ENCODE measurements around the gene COX18. TPM values are rescaled to one million over a fixed set of nuclear protein-coding genes. Genes with fewer than 3 reads are reported as not detected.

The COX18 gene
- total and polyA plus RNA-seq, 2 of the 4 experiments (the other 2 are of a cell fraction), result 8.0 to 22.0 TPM

DNA sequence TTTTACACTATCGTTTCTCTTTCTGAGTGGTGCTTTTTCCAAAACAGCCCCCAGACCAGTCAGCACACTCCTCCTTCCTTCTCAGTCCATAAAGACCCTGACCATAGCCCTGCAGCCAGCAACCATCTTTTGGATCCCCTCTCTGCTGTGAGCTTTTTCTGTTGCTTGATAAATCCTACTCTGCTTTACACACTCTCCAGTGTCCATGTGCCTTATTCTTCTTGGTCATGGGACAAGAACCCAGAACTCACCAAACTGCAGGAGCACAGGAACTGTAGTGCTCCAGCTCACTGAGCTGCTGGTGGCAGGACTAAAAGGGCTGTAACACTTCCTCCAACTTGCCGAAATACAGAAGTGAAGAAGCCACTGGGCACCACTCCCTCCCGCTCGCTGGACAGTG lies 32.5 kb downstream of the COX18 start:
- H3K9me1 ChIP-seq (ENCODE audit: insufficient read depth, low read length), result no peaks in the 10 kb centered on the region
- no peak overlapping the region for H3K4me3 ChIP-seq (ENCODE audit: insufficient read depth, low read depth, low read length)
- no peaks in the 10 kb centered on the region; the same call in 1 of the 2 replicates for H3K27me3 ChIP-seq (ENCODE audit: control insufficient read depth, insufficient read depth, low read length)
- no peak overlapping the region for H2AK5ac ChIP-seq (ENCODE audit: low read depth, low read length)
- H2AFZ ChIP-seq (replicated peaks; ENCODE audit: low read length, poor library complexity), result no peak overlapping the region
- H2BK120ac ChIP-seq (ENCODE audit: low read depth, low read length), result no peak overlapping the region
- DNase-seq (no peak), ATAC-seq (ENCODE audit: low read depth) (no peak)
- H3K23ac ChIP-seq (ENCODE audit: low read depth, low read length), result no peak overlapping the region
- no peaks in the 10 kb centered on the region for H4K20me1 ChIP-seq (ENCODE audit: insufficient read depth, low read length)
- no peaks in the 10 kb centered on the region for H3K4me1 ChIP-seq (ENCODE audit: control insufficient read depth, insufficient read depth, low read length)
- no peak overlapping the region for H2BK20ac ChIP-seq (ENCODE audit: low read depth, low read length)
- no peak overlapping the region for H3K4me2 ChIP-seq (ENCODE audit: low read depth, low read length)
- no peak overlapping the region for H2BK5ac ChIP-seq (ENCODE audit: low read depth, low read length, poor library complexity, severe bottlenecking)
- H4K8ac ChIP-seq (ENCODE audit: low read depth in 2 of 2, low read length in 2 of 2), result no peak overlapping the region
- dilution Hi-C loops (cut with HindIII; ENCODE audit: low sequenced_read_pairs, unreplicated experiment), result no loop called here
- H3K56ac ChIP-seq (ENCODE audit: extremely low read depth, insufficient read depth, low read length), result no peak overlapping the region
- WGBS, 2 experiments (ENCODE audit: extremely low coverage in 2 of 2, insufficient read length in 1 of 2), result 96% methylated on average over 3 of the region's 4 CpGs; no CpG with 5 or more reads in 1 of the 2 experiments
- H3K9ac ChIP-seq (ENCODE audit: low read depth, low read length), result no peak overlapping the region
- in situ Hi-C loops (cut with MboI; ENCODE audit: low sequenced_read_pairs), result loop anchor here (25.0 kb wide), 1 partner anchor 725 kb away; no protein-coding TSS in a partner anchor
- POLR2A ChIA-PET (ENCODE audit: unreplicated experiment), result no interaction called here
- H2AK9ac ChIP-seq (replicated peaks; ENCODE audit: low read depth, low read length, poor library complexity), result no peak overlapping the region
- intact Hi-C loops (cut with micrococcal nuclease), result no loop called here
- H4K91ac ChIP-seq (ENCODE audit: insufficient read depth, low read depth, low read length), result no peak overlapping the region
- H4K5ac ChIP-seq (ENCODE audit: low read depth, low read length), result no peak overlapping the region
- CTCF ChIA-PET, result no interaction called here
- no peak for TF ChIP-seq NFE2L2 (IDR thresholded peaks at IDR 0.05; ENCODE audit: low read depth, low read length)
- TF ChIP-seq POLR2A (IDR thresholded peaks at IDR 0.05; ENCODE audit: low read depth, low read length), result no peak
- no peak for TF ChIP-seq SMC3 (IDR thresholded peaks at IDR 0.05; ENCODE audit: low read depth, low read length)
- no peak for TF ChIP-seq CHD1 (IDR thresholded peaks at IDR 0.05; ENCODE audit: low read depth, low read length)
- TF ChIP-seq, protein P1, sequence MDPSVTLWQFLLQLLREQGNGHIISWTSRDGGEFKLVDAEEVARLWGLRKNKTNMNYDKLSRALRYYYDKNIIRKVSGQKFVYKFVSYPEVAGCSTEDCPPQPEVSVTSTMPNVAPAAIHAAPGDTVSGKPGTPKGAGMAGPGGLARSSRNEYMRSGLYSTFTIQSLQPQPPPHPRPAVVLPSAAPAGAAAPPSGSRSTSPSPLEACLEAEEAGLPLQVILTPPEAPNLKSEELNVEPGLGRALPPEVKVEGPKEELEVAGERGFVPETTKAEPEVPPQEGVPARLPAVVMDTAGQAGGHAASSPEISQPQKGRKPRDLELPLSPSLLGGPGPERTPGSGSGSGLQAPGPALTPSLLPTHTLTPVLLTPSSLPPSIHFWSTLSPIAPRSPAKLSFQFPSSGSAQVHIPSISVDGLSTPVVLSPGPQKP (IDR thresholded peaks at IDR 0.05; ENCODE audit: borderline replicate concordance, low read depth, low read length), result no peak
- TF ChIP-seq, protein P2, sequence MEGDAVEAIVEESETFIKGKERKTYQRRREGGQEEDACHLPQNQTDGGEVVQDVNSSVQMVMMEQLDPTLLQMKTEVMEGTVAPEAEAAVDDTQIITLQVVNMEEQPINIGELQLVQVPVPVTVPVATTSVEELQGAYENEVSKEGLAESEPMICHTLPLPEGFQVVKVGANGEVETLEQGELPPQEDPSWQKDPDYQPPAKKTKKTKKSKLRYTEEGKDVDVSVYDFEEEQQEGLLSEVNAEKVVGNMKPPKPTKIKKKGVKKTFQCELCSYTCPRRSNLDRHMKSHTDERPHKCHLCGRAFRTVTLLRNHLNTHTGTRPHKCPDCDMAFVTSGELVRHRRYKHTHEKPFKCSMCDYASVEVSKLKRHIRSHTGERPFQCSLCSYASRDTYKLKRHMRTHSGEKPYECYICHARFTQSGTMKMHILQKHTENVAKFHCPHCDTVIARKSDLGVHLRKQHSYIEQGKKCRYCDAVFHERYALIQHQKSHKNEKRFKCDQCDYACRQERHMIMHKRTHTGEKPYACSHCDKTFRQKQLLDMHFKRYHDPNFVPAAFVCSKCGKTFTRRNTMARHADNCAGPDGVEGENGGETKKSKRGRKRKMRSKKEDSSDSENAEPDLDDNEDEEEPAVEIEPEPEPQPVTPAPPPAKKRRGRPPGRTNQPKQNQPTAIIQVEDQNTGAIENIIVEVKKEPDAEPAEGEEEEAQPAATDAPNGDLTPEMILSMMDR (conservative IDR thresholded peaks at IDR 0.05; ENCODE audit: low read depth, low read length), result no peak
- TF ChIP-seq CEBPB (IDR thresholded peaks at IDR 0.05; ENCODE audit: low read depth, low read length), result no peak
- no peak for TF ChIP-seq FOS (IDR thresholded peaks at IDR 0.05; ENCODE audit: low read depth, low read length)
- no peak for TF ChIP-seq MAFK (IDR thresholded peaks at IDR 0.05; ENCODE audit: low read depth, low read length)
- TF ChIP-seq BHLHE40 (IDR thresholded peaks at IDR 0.05; ENCODE audit: low read depth, low read length), result no peak
- TF ChIP-seq MAZ (IDR thresholded peaks at IDR 0.05; ENCODE audit: borderline replicate concordance, low read depth, low read length), result no peak
- TF ChIP-seq RCOR1 (IDR thresholded peaks at IDR 0.05; ENCODE audit: insufficient replicate concordance, low read length), result no peak
- TF ChIP-seq MXI1 (IDR thresholded peaks at IDR 0.05; ENCODE audit: borderline replicate concordance, low read depth, low read length), result no peak
- no peak for TF ChIP-seq RAD21 (IDR thresholded peaks at IDR 0.05; ENCODE audit: low read length)
- H3K9me3 ChIP-seq (ENCODE audit: control insufficient read depth, insufficient read depth, low read length), result peaks cover 2% of the 10 kb centered on the region; the same call in 1 of the 2 replicates
- H3K36me3 ChIP-seq (ENCODE audit: control insufficient read depth, insufficient read depth, low read length), result no peaks in the 10 kb centered on the region
- H3K18ac ChIP-seq (ENCODE audit: low read depth, low read length), result no peak overlapping the region
- no peak overlapping the region for H3K14ac ChIP-seq (replicated peaks; ENCODE audit: low read depth, low read length)
- H3K79me1 ChIP-seq (ENCODE audit: low read depth in 1 of 2, low read length in 2 of 2), result no peaks in the 10 kb centered on the region
- H2BK15ac ChIP-seq (ENCODE audit: low read depth, low read length), result no peak overlapping the region
- no TSS peak for BruUV-seq (replicated peaks)
- no peak overlapping the region for H3K27ac ChIP-seq (ENCODE audit: insufficient read depth, low read length)
- no peak overlapping the region for H3K4ac ChIP-seq (ENCODE audit: low read depth, low read length)
